ENCODE measurements around the gene MYBPC1.
"Not testable (repeated sequence)": the region's sequence is repeated elsewhere in the genome, so short reads cannot be mapped to it uniquely, and the experiment has no call there.

MYBPC1 gene, protein sequence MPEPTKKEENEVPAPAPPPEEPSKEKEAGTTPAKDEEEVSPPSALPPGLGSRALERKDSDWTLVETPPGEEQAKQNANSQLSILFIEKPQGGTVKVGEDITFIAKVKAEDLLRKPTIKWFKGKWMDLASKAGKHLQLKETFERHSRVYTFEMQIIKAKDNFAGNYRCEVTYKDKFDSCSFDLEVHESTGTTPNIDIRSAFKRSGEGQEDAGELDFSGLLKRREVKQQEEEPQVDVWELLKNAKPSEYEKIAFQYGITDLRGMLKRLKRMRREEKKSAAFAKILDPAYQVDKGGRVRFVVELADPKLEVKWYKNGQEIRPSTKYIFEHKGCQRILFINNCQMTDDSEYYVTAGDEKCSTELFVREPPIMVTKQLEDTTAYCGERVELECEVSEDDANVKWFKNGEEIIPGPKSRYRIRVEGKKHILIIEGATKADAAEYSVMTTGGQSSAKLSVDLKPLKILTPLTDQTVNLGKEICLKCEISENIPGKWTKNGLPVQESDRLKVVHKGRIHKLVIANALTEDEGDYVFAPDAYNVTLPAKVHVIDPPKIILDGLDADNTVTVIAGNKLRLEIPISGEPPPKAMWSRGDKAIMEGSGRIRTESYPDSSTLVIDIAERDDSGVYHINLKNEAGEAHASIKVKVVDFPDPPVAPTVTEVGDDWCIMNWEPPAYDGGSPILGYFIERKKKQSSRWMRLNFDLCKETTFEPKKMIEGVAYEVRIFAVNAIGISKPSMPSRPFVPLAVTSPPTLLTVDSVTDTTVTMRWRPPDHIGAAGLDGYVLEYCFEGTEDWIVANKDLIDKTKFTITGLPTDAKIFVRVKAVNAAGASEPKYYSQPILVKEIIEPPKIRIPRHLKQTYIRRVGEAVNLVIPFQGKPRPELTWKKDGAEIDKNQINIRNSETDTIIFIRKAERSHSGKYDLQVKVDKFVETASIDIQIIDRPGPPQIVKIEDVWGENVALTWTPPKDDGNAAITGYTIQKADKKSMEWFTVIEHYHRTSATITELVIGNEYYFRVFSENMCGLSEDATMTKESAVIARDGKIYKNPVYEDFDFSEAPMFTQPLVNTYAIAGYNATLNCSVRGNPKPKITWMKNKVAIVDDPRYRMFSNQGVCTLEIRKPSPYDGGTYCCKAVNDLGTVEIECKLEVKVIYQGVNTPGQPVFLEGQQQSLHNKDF

DNA sequence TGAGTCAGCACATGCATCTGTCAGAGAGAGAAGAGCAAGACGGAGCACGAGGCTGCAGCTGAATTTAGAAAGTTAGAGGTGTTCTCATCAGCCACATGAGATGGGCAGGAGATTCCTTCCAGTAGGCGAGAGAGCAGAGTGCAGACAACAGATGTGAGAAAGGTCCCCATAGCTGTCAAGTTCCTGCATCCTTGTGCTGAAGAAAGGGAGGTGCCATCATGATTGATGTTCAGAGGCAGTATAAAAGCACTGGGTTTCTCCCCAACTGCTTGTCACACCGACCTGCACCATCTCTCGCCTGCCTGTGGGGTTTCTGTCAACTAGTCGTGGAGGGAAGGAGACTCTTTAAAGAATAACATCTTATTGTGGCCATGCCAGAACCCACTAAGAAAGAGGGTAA, at the start of gene MYBPC1:
Gene MYBPC1 (plus strand): TSS at position 272 of the 400 bp plus-strand sequence. CDS start 100 bp downstream, at position 372.
- in situ Hi-C loops (cut with MboI; ENCODE audit: low sequenced_read_pairs) = no loop called here

DNA sequence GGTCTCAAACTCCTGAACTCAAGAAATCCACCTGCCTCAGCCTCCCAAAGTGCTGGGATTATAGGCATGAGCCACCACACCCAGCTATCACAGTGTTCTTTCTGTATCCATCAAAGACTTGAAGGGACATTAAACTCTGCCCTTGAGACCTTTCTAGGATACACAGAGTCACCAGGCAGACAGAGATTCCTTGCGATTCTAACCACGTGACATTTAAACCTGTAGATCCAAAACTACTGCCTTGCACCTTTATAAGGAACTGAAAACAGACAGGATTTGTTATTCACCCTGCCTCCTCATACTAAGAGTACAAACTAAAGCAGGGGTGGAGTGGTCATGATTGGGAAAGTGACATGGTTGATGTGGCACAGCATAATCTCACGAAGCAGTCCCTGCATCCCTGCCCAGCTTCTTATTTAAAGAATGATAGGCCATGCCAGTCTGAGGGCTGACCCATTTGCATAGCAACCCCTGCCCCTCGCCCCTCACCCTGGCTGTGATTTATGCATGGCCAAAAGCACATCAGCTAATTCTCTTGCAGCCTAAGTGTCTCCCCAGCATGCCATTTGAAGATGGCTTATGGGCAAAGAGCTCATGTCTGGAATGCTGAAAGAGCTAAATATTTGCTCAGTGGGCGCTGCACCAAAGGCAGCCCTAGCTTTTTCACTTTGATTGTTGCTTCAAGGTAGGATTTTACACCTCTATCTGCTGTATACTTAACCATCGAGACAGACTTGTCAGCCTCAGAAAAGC, 43.2 kb upstream of the MYBPC1 start:
- in situ Hi-C loops (cut with MboI; ENCODE audit: low sequenced_read_pairs) = no loop called here

DNA sequence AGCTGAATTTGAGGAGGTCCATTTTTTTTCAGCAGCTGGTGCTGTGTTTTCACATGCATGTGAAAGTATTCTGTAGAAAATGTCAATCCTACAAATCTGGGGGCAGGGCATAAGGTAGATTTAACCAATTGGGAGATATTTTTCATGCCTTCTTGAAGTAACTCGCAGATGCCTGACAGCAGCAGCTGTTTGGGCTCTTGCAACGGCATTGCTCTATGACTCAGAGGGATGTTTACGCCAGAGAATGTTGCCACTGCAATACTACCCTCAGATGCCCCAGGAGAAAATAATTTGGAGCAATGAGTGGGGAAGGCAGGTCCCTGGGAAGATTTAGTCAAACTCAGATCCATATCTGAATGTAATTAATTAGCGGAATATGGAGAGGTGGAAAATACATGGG, 42.5 kb upstream of the MYBPC1 start:
- in situ Hi-C loops (cut with MboI; ENCODE audit: low sequenced_read_pairs) = no loop called here

DNA sequence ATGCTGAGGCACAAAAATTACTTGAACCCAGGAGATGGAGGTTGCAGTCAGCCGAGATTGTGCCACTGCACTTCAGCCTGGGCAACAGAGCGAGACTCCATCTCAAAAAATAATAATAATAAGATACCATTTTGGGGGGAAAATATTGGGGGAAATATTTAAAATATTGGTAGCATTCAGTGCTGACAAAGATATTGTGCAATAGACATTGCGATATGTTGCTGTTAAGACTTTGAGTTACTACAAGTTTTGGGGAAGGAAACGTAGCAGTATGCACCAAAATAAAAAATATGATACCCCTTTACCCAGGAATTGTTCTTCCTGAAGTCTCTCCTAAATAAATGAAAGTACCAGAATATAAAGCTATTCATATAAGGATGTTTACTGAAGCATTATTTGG, 37.7 kb upstream of the MYBPC1 start:
- in situ Hi-C loops (cut with MboI; ENCODE audit: low sequenced_read_pairs) = no loop called here

DNA sequence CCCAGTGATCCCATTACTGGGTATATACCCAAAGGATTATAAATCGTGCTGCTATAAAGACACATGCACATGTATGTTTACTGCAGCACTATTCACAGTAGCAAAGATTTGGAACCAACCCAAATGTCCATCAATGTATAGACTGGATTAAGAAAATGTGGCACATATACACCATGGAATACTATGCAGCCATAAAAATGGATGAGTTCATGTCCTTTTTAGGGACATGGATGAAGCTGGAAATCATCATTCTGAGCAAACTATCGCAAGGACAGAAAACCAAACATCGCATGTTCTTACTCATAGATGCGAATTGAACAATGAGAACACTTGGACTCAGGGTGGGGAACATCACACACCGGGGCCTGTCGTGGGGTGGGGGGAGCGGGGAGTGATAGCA, 36.0 kb upstream of the MYBPC1 start:
- in situ Hi-C loops (cut with MboI; ENCODE audit: low sequenced_read_pairs) = not testable (repeated sequence)

DNA sequence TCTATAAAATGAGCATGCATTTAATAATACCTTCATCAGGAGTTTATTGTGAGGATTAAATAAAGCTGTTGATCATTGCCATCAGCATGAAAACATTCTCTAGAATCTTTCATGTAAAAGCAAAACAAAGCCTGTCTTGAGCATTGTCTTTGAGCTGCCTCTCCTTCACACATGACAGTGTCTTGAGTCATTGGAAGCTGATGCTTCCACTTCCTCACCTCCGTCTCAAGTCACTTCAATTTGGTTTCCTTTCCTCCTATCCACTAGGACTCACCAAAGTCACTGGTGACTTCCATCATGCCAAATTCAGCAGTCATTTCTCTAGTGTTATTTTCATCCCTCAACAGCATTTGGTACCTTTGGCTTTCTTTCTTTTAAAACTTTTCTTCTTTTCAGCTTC, 31.6 kb upstream of the MYBPC1 start:
- in situ Hi-C loops (cut with MboI; ENCODE audit: low sequenced_read_pairs) = no loop called here

DNA sequence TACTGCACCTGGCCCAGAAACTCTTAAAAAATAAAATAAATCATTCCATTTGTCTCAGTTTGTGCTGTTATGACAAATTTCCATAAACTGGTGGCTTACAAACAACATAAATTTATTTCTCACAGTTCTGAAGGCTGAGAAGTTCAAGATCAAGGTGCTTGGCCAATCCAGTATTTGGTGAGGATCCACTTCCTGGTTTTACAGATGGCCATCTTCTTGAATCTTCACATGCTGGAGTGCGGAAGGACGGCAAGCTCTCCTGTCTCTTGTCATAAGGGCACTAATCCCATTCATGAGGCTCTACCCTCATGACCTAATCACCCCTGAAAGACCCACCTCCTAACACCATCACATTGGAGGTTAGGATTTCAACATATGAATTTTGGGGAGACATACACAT, 29.9 kb upstream of the MYBPC1 start:
- in situ Hi-C loops (cut with MboI; ENCODE audit: low sequenced_read_pairs) = no loop called here

DNA sequence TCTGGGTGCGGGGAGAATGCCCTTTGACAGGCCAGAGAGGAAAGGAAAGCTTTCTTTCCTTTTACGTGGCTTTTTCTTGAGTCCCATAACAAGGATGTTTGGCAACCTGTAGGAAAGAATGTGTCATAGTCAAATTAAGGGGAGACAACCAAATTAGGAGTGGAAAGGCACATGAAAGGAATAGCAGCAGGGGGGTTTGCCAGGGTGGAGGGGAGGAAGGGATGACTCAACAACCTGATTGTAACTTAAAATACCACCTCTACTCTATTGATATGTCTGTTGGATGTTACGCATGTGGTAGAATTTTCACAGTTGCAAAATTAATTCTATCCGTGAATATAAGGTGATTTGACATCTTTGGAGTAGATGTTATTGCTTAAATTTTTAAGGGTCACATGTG, 28.5 kb upstream of the MYBPC1 start:
- in situ Hi-C loops (cut with MboI; ENCODE audit: low sequenced_read_pairs) = no loop called here

DNA sequence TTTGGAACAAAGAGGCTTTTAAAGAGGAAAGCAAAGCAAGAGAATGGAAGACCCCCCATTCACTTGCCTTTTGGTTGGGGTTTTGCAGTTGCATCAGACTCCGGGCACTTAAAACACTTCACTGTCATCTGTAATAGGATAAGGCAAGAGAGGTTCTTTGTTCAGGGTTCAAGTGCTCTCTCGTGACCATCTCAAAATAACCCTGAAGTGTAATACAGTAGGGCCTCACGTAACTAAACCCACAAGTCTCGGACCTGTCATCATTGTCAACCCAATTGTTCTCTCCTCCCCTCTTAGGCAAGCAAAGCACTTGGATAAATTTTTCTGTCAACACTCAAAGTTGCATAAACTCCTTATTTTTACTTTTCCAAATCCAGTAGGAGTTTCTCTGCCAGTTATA, 26.9 kb upstream of the MYBPC1 start:
- in situ Hi-C loops (cut with MboI; ENCODE audit: low sequenced_read_pairs) = no loop called here

DNA sequence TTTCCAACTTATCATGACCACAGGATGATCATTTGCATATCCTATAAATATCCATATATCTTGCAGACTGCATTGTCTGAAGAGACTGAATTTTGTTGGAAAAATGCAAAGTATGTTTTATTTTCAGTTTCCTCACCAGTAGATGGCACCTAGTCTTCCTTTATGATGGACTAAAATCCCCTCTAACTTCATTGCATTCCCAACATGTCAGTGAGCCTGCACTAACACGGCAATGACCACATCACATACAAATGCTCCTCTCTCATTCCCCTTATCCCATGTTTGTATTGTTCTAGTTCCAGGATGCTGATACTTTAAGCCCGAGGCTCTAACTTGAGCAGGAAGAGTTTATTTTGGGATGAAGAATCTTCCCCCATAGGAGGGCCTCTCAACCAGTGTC, 24.7 kb upstream of the MYBPC1 start:
- in situ Hi-C loops (cut with MboI; ENCODE audit: low sequenced_read_pairs) = no loop called here

DNA sequence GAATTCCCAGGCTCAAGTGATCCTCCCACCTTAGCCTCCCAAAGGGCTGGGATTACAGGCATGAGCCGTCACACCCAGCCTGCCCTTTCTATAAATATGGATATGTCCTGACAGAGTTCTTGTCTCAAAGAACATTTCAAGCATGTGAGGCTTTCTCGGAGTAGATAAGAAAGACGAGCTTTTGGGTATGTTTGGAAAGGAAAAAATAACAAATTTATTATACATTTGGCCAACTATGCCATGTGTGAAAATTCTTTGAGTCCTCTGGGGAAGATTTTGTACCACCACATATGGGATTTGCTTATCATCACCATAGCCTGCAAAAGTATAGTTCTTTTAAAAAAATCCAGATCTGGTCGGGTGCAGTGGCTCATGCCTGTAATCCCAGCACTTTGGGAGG, 23.7 kb upstream of the MYBPC1 start:
- in situ Hi-C loops (cut with MboI; ENCODE audit: low sequenced_read_pairs) = no loop called here

DNA sequence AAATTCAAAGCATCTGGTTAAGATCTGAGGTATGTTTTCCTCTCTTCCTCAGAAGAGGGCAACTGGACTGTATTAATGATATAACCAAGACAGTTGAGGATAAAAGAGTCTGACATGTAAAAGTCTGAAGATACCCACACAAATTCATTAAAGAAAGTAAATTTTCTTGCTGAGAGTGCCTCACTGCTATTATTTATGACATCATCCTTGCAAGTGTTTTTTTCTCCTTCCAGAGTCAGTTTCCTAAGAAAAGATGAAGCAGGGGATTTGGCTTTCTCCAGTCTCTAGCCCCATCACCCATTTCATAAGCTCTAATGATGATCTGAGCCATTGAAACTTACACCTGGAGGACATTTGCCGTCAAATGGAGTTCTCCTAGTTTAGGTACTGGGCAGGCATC, 21.0 kb upstream of the MYBPC1 start:
- in situ Hi-C loops (cut with MboI; ENCODE audit: low sequenced_read_pairs) = no loop called here

DNA sequence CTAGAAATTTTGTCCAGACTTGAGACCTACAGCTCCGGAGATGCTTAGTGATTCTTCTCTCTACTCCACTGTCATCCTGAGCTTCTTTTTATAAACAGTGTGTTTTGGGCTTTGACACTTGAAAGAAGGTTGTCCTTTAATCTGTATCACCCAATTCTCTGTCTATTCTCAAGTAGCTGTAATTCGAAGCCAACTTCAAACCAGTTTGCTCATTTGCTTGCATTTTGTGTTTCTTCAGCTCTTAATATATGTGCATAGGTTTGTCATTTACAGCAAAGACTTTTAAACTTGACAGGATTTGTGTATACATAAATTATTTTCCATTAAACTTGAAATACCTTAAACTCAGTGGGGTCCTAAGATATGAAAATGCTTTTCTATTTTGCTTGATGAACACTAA, 16.4 kb upstream of the MYBPC1 start:
- in situ Hi-C loops (cut with MboI; ENCODE audit: low sequenced_read_pairs) = no loop called here

DNA sequence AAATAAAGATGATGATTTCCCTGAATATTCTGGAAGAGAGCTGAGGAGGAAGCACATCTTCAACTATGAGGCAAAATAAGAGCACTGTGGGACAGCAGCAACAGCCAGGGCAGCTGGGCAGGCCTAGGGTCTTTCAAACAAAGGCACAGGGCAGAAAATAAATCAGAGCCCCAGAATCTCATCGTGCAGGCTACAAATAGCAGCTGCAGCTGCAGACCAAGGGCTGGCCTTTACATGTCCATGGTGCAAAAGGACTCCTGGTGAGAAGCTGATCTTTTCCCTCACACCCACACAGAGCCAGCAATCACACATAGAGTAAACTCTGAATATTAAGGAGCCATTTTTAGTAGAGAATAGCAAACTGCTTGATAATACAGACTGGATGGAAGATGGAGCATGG, 13.6 kb upstream of the MYBPC1 start:
- in situ Hi-C loops (cut with MboI; ENCODE audit: low sequenced_read_pairs) = no loop called here

DNA sequence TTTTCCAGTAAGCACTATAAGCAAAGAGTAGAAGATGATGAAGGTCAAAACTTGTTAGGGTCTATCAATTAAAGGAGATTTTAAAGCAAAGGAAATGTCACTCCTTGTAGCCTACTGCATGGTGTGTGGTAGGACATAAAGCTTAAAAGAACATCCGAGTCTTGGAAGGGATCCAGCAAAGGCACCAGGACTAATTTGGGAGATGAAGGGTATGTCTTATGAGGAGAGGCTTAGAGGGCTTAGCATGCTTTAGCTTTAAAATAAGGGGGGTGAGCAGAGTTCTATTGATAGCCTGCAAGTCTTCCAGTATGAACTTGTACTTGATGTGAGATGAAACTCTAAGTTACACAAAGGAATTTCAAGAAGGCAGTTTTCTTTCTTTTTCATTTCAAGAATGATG, 11.8 kb upstream of the MYBPC1 start:
- in situ Hi-C loops (cut with MboI; ENCODE audit: low sequenced_read_pairs) = no loop called here

DNA sequence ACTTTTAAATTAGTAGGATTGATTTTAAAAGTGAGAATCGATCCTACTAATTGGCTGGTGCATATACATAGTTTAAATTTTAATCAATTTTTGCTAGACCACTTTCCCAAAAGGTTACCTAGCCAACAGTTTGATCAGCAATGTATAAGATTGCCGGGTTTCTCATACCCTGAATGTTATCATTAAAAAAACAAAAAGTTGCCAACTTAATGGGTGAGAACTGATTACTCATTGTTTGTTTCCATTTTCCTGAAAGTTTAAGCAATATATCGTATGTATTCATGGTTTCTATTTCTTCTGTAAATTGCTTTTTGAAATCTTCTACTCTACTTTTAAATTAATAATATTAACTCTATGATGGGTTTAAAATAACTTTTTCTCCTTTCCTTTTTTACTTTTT, 4.4 kb upstream of the MYBPC1 start:
- in situ Hi-C loops (cut with MboI; ENCODE audit: low sequenced_read_pairs) = no loop called here

DNA sequence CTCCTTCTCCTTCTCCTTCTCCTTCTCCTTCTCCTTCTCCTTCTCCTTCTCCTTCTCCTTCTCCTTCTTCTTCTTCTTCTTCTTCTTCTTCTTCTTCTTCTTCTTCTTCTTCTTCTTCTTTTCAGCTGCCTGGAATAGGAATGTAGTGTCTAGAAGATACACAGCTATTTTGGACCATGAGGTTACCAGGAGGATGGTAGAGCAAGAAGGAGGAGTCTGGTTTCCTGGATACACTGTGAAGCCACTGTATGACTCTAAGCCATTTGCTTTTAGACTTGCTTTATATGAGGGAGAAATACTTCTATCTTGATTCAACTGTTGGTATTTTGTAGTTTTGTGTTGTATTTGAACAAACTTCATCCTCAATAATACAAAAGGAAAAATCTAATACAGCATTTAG, 3.0 kb upstream of the MYBPC1 start:
- in situ Hi-C loops (cut with MboI; ENCODE audit: low sequenced_read_pairs) = no loop called here

DNA sequence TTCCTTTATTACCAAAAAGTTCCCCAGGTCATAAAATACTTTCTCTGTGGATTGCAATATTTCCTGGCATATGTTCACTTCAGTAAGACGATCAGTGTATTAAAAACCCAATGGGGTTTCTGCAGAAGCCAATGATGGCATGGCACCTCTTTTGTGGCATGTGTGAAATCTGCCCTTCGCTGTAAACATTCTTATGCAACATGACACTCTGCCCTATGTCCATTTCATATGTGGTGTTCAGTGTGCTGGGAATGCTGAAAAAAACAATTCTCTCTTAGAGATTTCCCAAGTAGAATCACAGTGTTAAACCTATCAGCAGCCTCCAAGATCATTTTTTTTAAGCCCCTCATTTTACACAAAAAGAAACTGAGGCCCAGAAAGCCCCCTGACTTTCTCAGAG, 2.3 kb upstream of the MYBPC1 start:
- in situ Hi-C loops (cut with MboI; ENCODE audit: low sequenced_read_pairs) = no loop called here

DNA sequence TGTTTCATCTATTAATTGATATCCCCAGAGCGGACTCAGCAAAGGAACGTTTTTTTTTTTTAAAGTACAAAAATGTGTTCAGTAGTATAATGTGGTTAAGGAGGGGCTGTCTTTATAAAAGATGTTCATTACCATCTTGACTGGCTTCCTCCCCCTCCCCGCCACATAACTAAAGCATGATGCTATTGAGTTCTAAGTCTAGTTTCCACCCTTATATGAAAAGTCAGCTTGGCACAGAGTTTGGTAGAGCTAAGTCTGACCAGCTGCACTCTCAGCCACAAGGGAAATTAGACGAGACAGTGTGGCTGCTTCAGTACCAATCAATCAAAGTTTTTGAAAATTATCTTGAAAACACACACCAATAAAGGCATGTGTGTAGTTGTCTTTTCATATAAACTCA, 1.9 kb upstream of the MYBPC1 start:
- in situ Hi-C loops (cut with MboI; ENCODE audit: low sequenced_read_pairs) = no loop called here

DNA sequence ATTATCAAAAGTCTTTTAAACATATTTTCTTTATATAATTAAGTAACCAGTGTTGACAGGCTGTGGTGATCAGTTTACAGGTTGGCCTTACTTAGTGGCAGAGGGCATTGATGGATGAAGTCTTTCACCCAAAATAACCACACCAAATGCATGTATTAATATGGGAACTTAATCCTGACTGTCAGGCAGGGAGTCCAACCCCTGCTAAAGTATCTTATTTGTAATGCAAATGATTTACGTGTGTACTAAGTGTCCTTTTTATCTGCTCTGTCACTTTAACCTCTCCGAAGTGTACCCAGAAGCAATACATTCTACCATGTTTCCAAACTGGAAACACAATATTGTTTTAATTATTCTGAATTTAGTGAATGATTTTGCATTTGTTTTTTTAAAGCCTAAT, 1.4 kb downstream of the MYBPC1 start:
- in situ Hi-C loops (cut with MboI; ENCODE audit: low sequenced_read_pairs) = no loop called here

DNA sequence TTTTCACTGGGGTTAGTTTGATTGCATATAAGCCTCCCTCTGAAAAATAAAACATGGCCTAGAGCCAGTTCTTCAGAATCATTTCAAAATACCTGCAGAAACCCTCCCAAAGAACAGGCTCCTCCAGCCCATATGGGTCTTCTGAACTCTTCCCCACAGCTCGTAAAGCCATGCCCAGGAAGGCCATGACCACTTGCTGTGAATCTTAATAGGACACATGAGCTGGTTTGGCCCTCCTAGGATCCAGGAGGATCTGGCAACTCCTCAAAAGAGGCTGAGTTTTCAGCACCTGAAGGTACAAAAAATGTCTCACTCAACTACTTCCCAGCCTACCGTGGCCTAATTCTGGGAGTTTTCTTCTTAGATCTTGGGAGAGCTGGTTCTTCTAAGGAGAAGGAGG, 2.4 kb downstream of the MYBPC1 start:
- in situ Hi-C loops (cut with MboI; ENCODE audit: low sequenced_read_pairs) = no loop called here

Data from HL-60/S4 (cell line).